HepG2 (cell line): ENCODE results near the gene RAB14. TPM values are rescaled to one million over a fixed set of nuclear protein-coding genes. Genes with fewer than 3 reads are reported as not detected.

ENCODE experiments used
- ATAC-seq: fragments of 200-7000 bp; cut with Tn5 transposase; 3 replicates; pipeline ENCODE4 v1.9.1; 2020; ENCODE audit warnings: mild to moderate bottlenecking, moderate library complexity
- BruUV-seq: library from RNA; stranded (reverse); fragments of 400-500 nt; replicated peaks from 2 replicates; lab custom pipeline; 2021; lab: Mats Ljungman, UMichigan
- CTCF ChIA-PET: fragments of 300-600 bp; formaldehyde crosslinking; extraction: SDS; loops from one replicate; lab custom pipeline; 2021; ENCODE audit warnings: low total read pairs, inconsistent platforms, low intra/inter-chr PET ratio; lab: Yijun Ruan, JAX
- POLR2A ChIA-PET: fragments of 350-600 bp; sonication (Branson Sonifier 250); formaldehyde crosslinking; loops from one replicate; lab custom pipeline; 2020; ENCODE audit warnings: antibody characterized with exemption, inconsistent platforms; lab: Yijun Ruan, JAX
- DNase-seq: peaks from one replicate; pipeline ENCODE4 v3.0.0-alpha.2; 2015; ENCODE audit warnings: low spot score
- FAIRE-seq: peaks from 3 replicates; lab custom pipeline; 2011; peaks lifted over from hg19 to GRCh38; lab: Jason Lieb, UNC
- H2AFZ ChIP-seq: one replicate; pipeline ENCODE4 v1.6.1; 2011; ENCODE audit warnings: low read length, inconsistent platforms
- H3K27ac ChIP-seq: fragments of 300-600 bp; 3 replicates; pipeline ENCODE4 v1.8.0; 2011; ENCODE audit warnings: mixed run types, mild to moderate bottlenecking, mixed read lengths, low read length, inconsistent platforms; ENCODE audit not compliant: insufficient read depth; ENCODE audit errors: extremely low read length
- H3K27me3 ChIP-seq, 2 experiments: fragments of 200-600 bp in 1 of 2; 2 replicates in 1 of 2; 3 replicates in 1 of 2; pipeline versions ENCODE4 v1.6.0 to v1.8.0; 2011; ENCODE audit warnings: low read length in 2 of 2, mild to moderate bottlenecking in 2 of 2, moderate library complexity in 2 of 2, inconsistent platforms in 1 of 2; ENCODE audit not compliant: insufficient read depth in 2 of 2, control insufficient read depth in 1 of 2
- H3K36me3 ChIP-seq, 2 experiments: fragments of 200-600 bp in 1 of 2; replicated peaks in 1 of 2; 2 replicates in 1 of 2; 3 replicates in 1 of 2; pipeline versions ENCODE4 v1.5.1 to v1.8.0; 2011; ENCODE audit warnings: low read length in 2 of 2, inconsistent platforms in 1 of 2; ENCODE audit not compliant: insufficient read depth in 2 of 2, control insufficient read depth in 1 of 2
- H3K4me1 ChIP-seq: 2 replicates; pipeline ENCODE4 v1.5.1; 2012; ENCODE audit warnings: low read length, inconsistent platforms; ENCODE audit not compliant: insufficient read depth
- H3K4me2 ChIP-seq: 2 replicates; pipeline ENCODE4 v1.6.0; 2011; ENCODE audit warnings: low read depth, low read length, inconsistent platforms
- H3K4me3 ChIP-seq, 3 experiments: fragments of 200-600 bp in 1 of 3; sonication (generic), shearing (Covaris generic) in 1 of 3; replicated peaks in 1 of 3; 2 replicates each; pipeline ENCODE4 v1.5.1; 2011 to 2016; ENCODE audit warnings: low read length in 3 of 3, inconsistent platforms in 2 of 3, low read depth in 2 of 3, mild to moderate bottlenecking in 2 of 3, control low read depth in 1 of 3, mixed read lengths in 1 of 3; ENCODE audit not compliant: insufficient read depth in 1 of 3
- H3K79me2 ChIP-seq: one replicate; pipeline ENCODE4 v1.6.1; 2011; ENCODE audit warnings: low read length, inconsistent platforms; ENCODE audit not compliant: insufficient read depth
- H3K9ac ChIP-seq: 2 replicates; pipeline ENCODE4 v1.6.0; 2011; ENCODE audit warnings: mild to moderate bottlenecking, low read depth, low read length, inconsistent platforms; ENCODE audit not compliant: insufficient read depth
- H3K9me3 ChIP-seq: 2 replicates; pipeline ENCODE4 v1.5.1; 2012; ENCODE audit warnings: mild to moderate bottlenecking, low read length
- H4K20me1 ChIP-seq: 2 replicates; pipeline ENCODE4 v1.6.0; 2011; ENCODE audit warnings: inconsistent platforms, mild to moderate bottlenecking, low read length, moderate library complexity; ENCODE audit not compliant: insufficient read depth
- HIC2 ChIP-seq: sonication (generic); formaldehyde crosslinking; IDR thresholded peaks from 2 replicates; pipeline ENCODE4 v1.9.0; 2022; ENCODE audit warnings: low read depth, missing genetic modification reagents
- JARID2 ChIP-seq: sonication (generic); formaldehyde crosslinking; IDR thresholded peaks from 2 replicates; pipeline ENCODE4 v1.8.1; 2023; ENCODE audit warnings: missing genetic modification reagents, inconsistent platforms; ENCODE audit not compliant: insufficient replicate concordance
- MAFF ChIP-seq: IDR thresholded peaks from 2 replicates; pipeline ENCODE4 v1.6.1; 2011; ENCODE audit warnings: low read depth, low read length, improper control_type of control experiment
- MAFK ChIP-seq, 2 experiments: IDR thresholded peaks in 1 of 2; conservative IDR thresholded peaks in 1 of 2; 2 replicates each; pipeline ENCODE4 v1.6.1; 2011; ENCODE audit warnings: improper control_type of control experiment in 2 of 2, low read length in 2 of 2
- PHF21A ChIP-seq: sonication (generic); formaldehyde crosslinking; IDR thresholded peaks from 2 replicates; pipeline ENCODE4 v1.5.0; 2020; ENCODE audit warnings: mild to moderate bottlenecking, missing genetic modification reagents
- SRY ChIP-seq: sonication (generic); formaldehyde crosslinking; IDR thresholded peaks from 2 replicates; pipeline ENCODE4 v1.8.0; 2022; ENCODE audit warnings: mild to moderate bottlenecking, missing genetic modification reagents
- TIGD3 ChIP-seq: sonication (generic); formaldehyde crosslinking; IDR thresholded peaks from 2 replicates; pipeline ENCODE4 v1.5.1; 2020; ENCODE audit warnings: mild to moderate bottlenecking, missing genetic modification reagents, borderline replicate concordance
- ZFYVE20 ChIP-seq: sonication (generic); formaldehyde crosslinking; IDR thresholded peaks from 2 replicates; pipeline ENCODE4 v1.8.0; 2023; ENCODE audit warnings: low read depth, mild to moderate bottlenecking, moderate library complexity, missing genetic modification reagents, borderline replicate concordance
- ZGPAT ChIP-seq: IDR thresholded peaks from 2 replicates; pipeline ENCODE4 v1.6.1; 2016; ENCODE audit warnings: mild to moderate bottlenecking
- ZNF205 ChIP-seq: IDR thresholded peaks from 2 replicates; pipeline ENCODE4 v1.6.1; 2018; ENCODE audit warnings: missing biosample characterization, missing genetic modification reagents
- ZNF260 ChIP-seq: sonication (generic); formaldehyde crosslinking; IDR thresholded peaks from 2 replicates; pipeline ENCODE4 v1.4.0; 2020; ENCODE audit warnings: missing genetic modification reagents, low read depth, mild to moderate bottlenecking, borderline replicate concordance
- ZNF33B ChIP-seq: sonication (generic); formaldehyde crosslinking; IDR thresholded peaks from 2 replicates; pipeline ENCODE4 v1.5.1; 2020; ENCODE audit warnings: mild to moderate bottlenecking, missing genetic modification reagents
- ZNF441 ChIP-seq: sonication (generic); formaldehyde crosslinking; IDR thresholded peaks from 2 replicates; pipeline ENCODE4 v1.7.0; 2021; ENCODE audit warnings: missing genetic modification reagents, borderline replicate concordance
- ZSCAN21 ChIP-seq: sonication (generic); formaldehyde crosslinking; IDR thresholded peaks from 2 replicates; pipeline ENCODE4 v1.8.0; 2022; ENCODE audit warnings: mild to moderate bottlenecking, missing genetic modification reagents, moderate library complexity, borderline replicate concordance
- WGBS: methylation state at CpG from one replicate; pipeline ENCODE4 v1.1.6; 2017; ENCODE audit warnings: low lambda C conversion rate; 5-methylcytosine and 5-hydroxymethylcytosine counted together
- in situ Hi-C: cut with HindIII; loops from 2 replicates; pipeline ENCODE4 v1.10.0; 2017; ENCODE audit warnings: low pct_unique_long_range_greater_than_20kb; ENCODE audit not compliant: extremely low pct_ligation_motif_present
- intact Hi-C: fragments of 100-400 bp; cut with micrococcal nuclease; formaldehyde crosslinking; loops from one replicate; pipeline ENCODE4 v1.10.0; 2022; ENCODE audit not compliant: unreplicated experiment
- polyA plus RNA-seq, 8 experiments: library from polyadenylated mRNA; depleted of rRNA in 3 of 8; stranded (reverse) in 7 of 8; unstranded in 1 of 8; fragments of >200 nt; fragmentation: Illumina TruSeq in 4 of 8; extraction: Trizol in 4 of 8; gene quantifications; 2 replicates each; pipeline versions ENCODE4 v1.2.1 to v1.2.3, GENCODE V29; 2011 to 2016; ENCODE audit warnings: low read depth in 4 of 8, missing spikeins in 1 of 8, mixed read lengths in 1 of 8; ENCODE audit not compliant: insufficient read depth in 1 of 8
- total RNA-seq, 5 experiments: library from RNA; depleted of rRNA; stranded (reverse); fragments of >200 nt; fragmentation: Illumina TruSeq; extraction: Trizol; gene quantifications; 2 replicates each; pipeline ENCODE4 v1.2.3, GENCODE V29; 2016; ENCODE audit warnings: low read depth in 1 of 5

Gene RAB14
- total and polyA plus RNA-seq, 2 of the 13 experiments (the other 11 are each of a cell fraction or from before 2014, with no cell fraction given): 17.4 to 19.3 TPM

- H3K4me3 ChIP-seq: no peak overlapping the region
- 87% methylated on average over 6 of the region's 6 CpGs for WGBS
- H3K9ac ChIP-seq: no peak overlapping the region
- ChIA-PET POLR2A (no interaction called here), CTCF (no interaction called here)
- H3K36me3 ChIP-seq: peaks cover 4 to 8% of the 10 kb centered on the region in 2 experiments; a peak in 4 of 5 replicates
- intact Hi-C loops: no loop called here
- no peaks in the 10 kb centered on the region for H3K27me3 ChIP-seq
- FAIRE-seq (no peak), DNase-seq (no peak), ATAC-seq (no peak; the same call in 2 of the 3 replicates)
- no TSS peak for BruUV-seq
- H3K4me2 ChIP-seq: peak overlapping the region; percentile 25; the same call in 1 of the 2 replicates
- H3K27ac ChIP-seq: peak overlapping the region; percentile 31
- H3K79me2 ChIP-seq: peaks cover 25% of the 10 kb centered on the region
- H3K4me1 ChIP-seq: peaks cover 61% of the 10 kb centered on the region
- H3K9me3 ChIP-seq: no peaks in the 10 kb centered on the region
- no peak overlapping the region for H2AFZ ChIP-seq
- in situ Hi-C loops: no loop called here
- H4K20me1 ChIP-seq: 0 out of 2 replicates have a peak, but pooled peaks cover 2% of the 10 kb centered on the region
- TF ChIP-seq SRY (CRISPR knock-in tag) (no peak), ZGPAT (CRISPR knock-in tag) (no peak), HIC2 (CRISPR knock-in tag) (no peak), MAFK (conservative IDR thresholded peaks at IDR 0.05 in 1 of 2, IDR thresholded peaks at IDR 0.05 in 1 of 2; ENCODE audit: low read length in 2 of 2) (peak; percentile 95 to 96), ZNF33B (CRISPR knock-in tag) (no peak), ZNF205 (CRISPR knock-in tag) (no peak), ZSCAN21 (CRISPR knock-in tag) (no peak), ZFYVE20 (CRISPR knock-in tag) (no peak), MAFF (peak; percentile 94), JARID2 (CRISPR knock-in tag) (no peak), ZNF441 (CRISPR knock-in tag) (no peak), PHF21A (CRISPR knock-in tag) (no peak), TIGD3 (CRISPR knock-in tag) (0 out of 2 replicates have a peak, but pooled peaks have one; percentile 24), ZNF260 (CRISPR knock-in tag) (no peak)
Observed at GRCh38 chr9:121178676-121179372, 22.8 kb downstream of the RAB14 start.
